Mammary epithelial cell (primary cell): ENCODE data around the gene TRIM49B.
"Not testable (repeated sequence)": the region's sequence is repeated elsewhere in the genome, so short reads cannot be mapped to it uniquely, and the experiment has no call there.

Experiments used
- EZH2 ChIP-seq: IDR thresholded peaks from 2 replicates; pipeline ENCODE4 v1.6.1; 2012; ENCODE audit warnings: low read length, inconsistent platforms, borderline replicate concordance
- TF ChIP-seq, protein P1 (sequence below), 2 donors: IDR thresholded peaks in 1 of 2; conservative IDR thresholded peaks in 1 of 2; 2 replicates each; pipeline ENCODE4 v1.5.1; 2011 to 2012; ENCODE audit warnings: inconsistent platforms in 2 of 2, low read length in 2 of 2, mild to moderate bottlenecking in 2 of 2, control low read depth in 1 of 2, low read depth in 1 of 2; ENCODE audit not compliant: insufficient read depth in 1 of 2; ENCODE audit errors: extremely low read depth in 1 of 2

DNA sequence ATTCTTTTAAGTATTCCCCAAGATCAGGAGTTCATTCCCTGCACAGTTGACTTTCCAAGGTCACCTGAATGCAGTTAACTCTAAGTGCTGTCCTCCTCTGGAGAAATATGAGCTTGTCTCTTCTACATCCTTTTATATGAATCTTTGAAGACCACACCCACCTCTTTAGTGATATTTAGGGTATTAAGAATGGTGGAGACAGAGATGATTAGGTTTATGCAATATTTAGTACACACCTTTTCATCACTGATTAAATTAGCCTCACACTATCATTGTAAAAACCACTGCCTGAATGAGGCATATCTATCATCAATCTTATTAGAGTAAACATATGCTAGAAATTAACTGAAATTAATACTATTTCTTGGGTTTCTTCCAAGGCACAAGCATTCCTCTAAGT is 44.8 kb upstream of the TRIM49B start, which contains the start of gene TRIM51G:
- TF ChIP-seq, protein P1, sequence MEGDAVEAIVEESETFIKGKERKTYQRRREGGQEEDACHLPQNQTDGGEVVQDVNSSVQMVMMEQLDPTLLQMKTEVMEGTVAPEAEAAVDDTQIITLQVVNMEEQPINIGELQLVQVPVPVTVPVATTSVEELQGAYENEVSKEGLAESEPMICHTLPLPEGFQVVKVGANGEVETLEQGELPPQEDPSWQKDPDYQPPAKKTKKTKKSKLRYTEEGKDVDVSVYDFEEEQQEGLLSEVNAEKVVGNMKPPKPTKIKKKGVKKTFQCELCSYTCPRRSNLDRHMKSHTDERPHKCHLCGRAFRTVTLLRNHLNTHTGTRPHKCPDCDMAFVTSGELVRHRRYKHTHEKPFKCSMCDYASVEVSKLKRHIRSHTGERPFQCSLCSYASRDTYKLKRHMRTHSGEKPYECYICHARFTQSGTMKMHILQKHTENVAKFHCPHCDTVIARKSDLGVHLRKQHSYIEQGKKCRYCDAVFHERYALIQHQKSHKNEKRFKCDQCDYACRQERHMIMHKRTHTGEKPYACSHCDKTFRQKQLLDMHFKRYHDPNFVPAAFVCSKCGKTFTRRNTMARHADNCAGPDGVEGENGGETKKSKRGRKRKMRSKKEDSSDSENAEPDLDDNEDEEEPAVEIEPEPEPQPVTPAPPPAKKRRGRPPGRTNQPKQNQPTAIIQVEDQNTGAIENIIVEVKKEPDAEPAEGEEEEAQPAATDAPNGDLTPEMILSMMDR (conservative IDR thresholded peaks at IDR 0.05 in 1 of 2, IDR thresholded peaks at IDR 0.05 in 1 of 2; ENCODE audit: extremely low read depth in 1 of 2, insufficient read depth in 1 of 2, low read depth in 1 of 2, low read length in 2 of 2), result not testable (repeated sequence)
- not testable (repeated sequence) for TF ChIP-seq EZH2
